Measurements from ENCODE around the gene ABAT.

Gene ABAT

GRCh38 chr16:8818504-8819270, 144.3 kb downstream of the ABAT start:
- DNase-seq (ENCODE audit: low read depth): no peak

GRCh38 chr16:8819411-8820034, 145.1 kb downstream of the ABAT start:
- DNase-seq (ENCODE audit: low read depth): no peak

GRCh38 chr16:8822403-8822802, 148.0 kb downstream of the ABAT start:
- DNase-seq (ENCODE audit: low read depth): no peak

- DNase-seq (ENCODE audit: low read depth): no peak
These were observed 152.0 kb downstream of the ABAT start for GRCh38 chr16:8826278-8826879.

- no peak for DNase-seq (ENCODE audit: low read depth)
These were observed 154.2 kb downstream of the ABAT start for GRCh38 chr16:8828541-8829165.

- DNase-seq (ENCODE audit: low read depth): no peak
These were observed 157.0 kb downstream of the ABAT start for GRCh38 chr16:8831450-8831849.

- no peak for DNase-seq (ENCODE audit: low read depth)
These were observed 157.7 kb downstream of the ABAT start for GRCh38 chr16:8831871-8832716.

GRCh38 chr16:8832717-8833105, 158.3 kb downstream of the ABAT start:
- DNase-seq (ENCODE audit: low read depth): no peak
